ENCODE measurements around the gene COL18A1. TPM values are rescaled to one million over a fixed set of nuclear protein-coding genes. Genes with fewer than 3 reads are reported as not detected.
"Not testable (repeated sequence)": the region's sequence is repeated elsewhere in the genome, so short reads cannot be mapped to it uniquely, and the experiment has no call there.

Gene COL18A1
- total RNA-seq: 174 TPM

GRCh38 chr21:45404730-45405270, at the start of gene COL18A1:
TSS of gene COL18A1 (plus strand) at chr21:45405165. CDS start at chr21:45405231, 66 bp downstream.
- peak; percentile 81 for DNase-seq

DNA sequence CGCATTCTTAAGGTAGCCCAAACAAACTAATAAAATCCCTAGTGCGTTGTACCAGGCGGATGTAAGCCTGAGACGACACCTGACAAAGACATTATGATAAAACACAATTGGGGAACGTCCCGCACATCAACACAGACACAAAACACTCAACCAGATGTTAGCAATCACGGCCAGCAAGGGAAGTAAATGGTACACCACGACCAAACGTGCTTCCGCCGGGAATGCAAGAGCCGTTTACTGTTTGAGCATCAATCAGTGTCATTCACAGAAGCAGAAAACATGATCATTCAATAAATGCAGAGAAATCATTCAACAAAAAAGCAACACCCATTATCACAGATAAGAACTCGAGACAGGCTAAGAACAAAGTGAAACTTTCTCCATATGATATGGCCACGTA, 49.4 kb upstream of the COL18A1 start:
- DNase-seq: peak; percentile 58

DNA sequence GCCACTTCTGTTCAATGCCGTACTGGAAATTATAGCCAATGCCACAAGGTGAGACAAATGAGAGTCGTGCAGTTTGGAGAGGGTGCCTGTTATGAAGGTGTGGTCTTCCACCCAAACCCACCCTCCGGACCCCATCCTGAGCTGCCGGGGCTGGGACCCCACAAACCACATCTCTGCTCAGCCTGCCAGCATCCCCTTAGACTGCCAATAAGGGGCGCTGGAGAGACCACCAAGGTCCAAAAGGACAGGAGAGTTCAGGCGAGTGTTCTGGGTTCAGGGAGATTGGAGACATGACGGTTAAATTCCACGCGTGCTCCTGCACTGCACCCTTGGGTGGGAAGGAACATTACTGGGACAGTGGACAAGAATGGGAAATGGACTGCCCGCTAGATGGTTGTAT, 48.7 kb upstream of the COL18A1 start:
- DNase-seq: no peak

GRCh38 chr21:45356653-45357435, 48.1 kb upstream of the COL18A1 start:
- DNase-seq: no peak

DNA sequence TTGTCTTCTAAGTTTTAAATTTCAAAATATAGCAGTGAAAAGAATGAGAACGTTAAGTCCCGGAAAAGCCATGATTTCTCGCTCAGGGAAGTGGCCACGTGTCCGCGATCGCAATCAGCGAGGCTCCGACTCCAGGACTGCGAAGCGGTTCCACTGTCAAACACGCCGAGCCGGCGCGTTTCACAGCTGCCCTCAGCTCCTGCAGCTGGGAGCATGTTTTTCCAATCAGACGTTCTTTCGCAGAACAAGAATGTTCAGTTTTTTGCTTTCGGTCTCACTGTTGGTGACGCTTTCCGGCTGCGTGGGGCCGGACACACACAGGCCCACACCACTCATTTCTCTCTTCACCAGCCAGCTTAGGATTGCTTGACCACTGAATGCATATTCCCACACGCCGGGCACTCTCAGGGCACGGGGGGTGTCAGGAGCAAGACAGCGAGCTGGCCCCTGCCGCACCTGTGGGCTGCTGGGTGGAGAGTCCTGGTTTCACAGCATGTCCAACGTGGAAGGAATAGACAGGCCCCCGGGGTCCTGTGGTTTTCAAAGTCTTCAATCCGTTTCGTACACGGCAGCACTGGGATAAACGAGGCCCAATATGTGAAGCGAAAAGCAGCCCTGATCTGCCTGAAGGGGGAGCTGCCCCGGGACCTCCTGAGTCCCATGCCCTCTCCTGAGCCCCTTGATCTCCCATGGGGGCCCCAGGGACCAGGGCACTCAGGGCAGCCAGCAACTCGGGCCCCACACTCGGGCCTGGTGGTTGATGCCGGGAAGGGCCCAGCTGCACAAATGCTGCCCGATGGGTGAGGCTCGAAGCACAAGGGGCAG, 47.3 kb upstream of the COL18A1 start:
- peak; percentile 80 for DNase-seq

- no peak for DNase-seq
These were observed 46.7 kb upstream of the COL18A1 start for GRCh38 chr21:45358261-45358670.

GRCh38 chr21:45358711-45359310, 46.2 kb upstream of the COL18A1 start:
- DNase-seq: no peak

DNA sequence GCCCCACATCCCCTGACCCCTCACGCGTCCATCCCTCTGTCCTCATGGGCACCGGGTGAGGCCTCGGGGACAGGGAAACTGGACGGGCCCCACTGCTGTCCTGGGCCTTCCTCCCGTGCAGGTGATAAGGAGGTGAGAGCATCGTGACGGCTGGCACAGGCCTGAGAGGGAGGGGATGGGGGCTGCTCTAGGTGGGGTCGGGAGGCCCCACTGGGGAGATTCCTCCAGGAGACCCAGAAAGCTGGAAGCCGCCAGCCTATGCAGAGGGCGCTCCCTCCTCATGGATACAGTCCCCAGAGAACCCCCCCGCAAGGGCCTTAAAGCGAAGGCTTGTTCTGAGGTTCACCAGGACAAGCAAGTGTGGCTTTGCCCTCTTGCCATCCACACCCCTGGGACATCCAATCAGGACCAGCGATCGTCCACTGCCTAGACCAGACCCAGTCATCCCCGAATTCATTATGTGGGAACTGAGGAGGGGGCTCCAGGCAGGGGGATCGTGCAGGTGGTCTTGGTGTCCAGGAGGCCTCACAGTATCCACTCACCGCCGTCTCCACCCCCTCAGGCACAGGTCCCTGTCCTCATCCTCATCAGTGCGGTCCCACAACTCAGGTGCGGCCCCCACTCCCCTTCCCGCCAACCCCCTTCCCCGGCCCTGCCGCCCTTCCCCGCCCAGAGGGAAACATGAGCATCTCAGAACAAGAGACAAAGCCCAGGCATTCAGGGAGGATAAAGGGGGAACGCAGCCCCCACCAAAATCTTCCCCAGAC, 45.3 kb upstream of the COL18A1 start:
- DNase-seq: no peak

GRCh38 chr21:45361033-45361997, 43.6 kb upstream of the COL18A1 start:
- DNase-seq: no peak

- DNase-seq: no peak
These were observed 42.8 kb upstream of the COL18A1 start for GRCh38 chr21:45362077-45362747.

DNA sequence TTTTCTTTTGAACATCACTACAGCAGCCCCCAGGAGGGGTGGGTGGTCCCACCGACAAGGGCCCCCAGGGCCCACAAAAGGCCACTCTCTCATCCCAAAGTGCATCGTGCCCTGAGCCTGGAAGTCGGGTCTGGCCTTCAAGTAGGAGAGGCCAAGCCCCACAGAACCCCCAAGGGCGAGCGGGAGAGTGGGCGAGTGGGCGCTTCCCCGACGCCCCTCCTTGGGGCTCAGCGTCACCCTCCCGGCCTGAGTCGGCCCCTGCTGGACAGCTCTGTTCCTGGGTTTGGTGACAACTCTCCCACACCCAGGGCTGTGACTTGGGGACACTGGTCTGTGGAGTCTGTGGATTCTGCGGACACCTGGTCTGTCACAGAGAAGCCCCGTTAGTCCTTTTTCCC, 42.2 kb upstream of the COL18A1 start:
- DNase-seq: no peak

DNA sequence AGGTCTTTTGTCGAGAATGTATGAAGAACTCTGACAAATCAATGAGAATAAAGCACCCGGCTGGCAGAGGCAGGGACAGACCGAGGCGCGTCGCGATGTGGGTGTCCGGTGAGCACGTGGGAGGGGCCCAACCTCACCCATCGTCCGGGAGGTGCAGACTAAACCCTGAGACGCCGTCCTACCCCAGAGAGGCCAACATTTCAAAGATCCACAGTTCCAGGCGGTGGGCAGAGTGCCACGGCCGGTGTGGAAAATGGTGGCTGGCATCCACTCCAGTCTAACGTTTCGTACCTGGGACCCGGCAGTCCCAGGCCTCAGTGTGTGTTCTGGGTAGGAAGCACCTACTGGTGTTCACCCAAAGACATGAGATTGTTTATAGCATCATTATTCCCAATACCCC, 41.7 kb upstream of the COL18A1 start:
- not testable (repeated sequence) for DNase-seq

- DNase-seq: peak; percentile 91
These were observed 41.0 kb upstream of the COL18A1 start for GRCh38 chr21:45363921-45364467.

DNA sequence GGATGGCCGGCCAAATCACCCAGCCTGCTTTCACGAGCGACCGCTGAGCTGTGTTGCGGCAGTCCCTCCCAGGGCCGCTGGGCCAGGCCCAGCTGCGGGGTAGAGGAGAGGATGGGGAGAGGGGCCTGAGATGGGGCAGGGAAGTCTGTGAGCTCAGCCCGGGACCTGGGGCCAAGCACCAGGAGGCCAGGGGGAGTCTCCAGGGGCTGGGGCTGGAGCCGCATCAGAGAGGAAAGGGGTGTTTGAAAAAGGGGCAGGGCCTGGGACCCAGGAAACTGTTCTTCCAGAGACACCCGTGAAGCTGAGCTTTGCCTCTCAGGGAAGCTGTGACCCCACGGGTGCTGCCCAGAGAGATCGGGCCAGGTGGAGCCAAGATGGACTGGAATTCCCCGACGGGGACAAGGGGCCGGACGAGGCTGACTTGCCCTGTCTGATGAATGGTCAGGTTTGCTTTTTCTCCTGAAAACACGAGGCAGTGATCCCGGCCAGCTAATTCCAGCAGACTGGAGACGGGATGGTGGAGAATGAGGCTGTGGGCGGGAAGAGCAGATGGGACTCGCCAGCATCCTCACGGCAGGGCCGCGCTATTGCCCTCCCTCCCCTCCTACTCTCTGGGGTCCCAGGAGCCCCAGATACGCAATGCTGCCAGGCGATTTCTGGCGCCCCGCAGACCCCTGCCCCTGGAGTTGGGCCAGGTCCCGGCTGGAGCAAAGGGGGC, 40.3 kb upstream of the COL18A1 start:
- peak; percentile 79 for DNase-seq

DNA sequence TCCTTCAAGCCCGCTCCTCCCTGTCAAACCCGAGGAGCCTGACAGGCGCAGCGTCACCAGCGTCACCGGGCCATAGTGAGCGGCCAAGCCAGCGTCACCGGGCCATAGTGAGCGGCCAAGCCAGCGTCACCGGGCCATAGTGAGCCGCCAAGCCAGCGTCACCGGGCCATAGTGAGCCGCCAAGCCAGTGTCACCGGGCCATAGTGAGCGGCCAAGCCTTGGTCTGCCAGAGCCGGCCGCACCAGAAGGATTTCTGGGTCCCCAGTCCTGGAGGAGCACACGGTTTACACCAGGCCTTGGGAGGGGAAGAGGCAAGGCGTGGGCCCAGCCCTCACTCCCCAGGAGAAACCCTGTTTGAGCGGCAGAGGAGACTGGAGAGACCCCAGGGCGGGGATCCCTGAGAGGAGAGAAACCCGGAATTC, 39.8 kb upstream of the COL18A1 start:
- DNase-seq: no peak

GRCh38 chr21:45365608-45366241, 39.2 kb upstream of the COL18A1 start:
- DNase-seq: no peak

DNA sequence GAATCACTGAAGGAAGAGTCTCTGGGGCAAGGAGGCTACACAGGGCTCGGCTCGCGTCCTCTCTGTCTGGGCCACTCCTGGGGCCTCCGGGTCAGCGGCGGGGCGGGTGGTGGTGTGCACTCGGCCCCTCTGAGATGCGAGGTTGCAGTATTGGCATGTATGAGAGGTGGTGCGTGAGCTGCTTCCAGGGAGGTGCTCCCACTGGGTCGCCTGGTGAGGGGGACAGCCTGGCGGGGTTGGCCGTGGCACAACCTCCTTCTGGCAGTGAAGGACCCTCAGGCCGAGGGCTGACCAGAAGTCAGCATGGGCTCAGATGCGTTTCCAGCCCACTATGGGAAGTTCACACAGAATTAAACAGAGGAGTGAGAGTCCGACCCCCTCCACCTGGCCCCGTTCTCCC, 38.5 kb upstream of the COL18A1 start:
- DNase-seq: no peak

DNA sequence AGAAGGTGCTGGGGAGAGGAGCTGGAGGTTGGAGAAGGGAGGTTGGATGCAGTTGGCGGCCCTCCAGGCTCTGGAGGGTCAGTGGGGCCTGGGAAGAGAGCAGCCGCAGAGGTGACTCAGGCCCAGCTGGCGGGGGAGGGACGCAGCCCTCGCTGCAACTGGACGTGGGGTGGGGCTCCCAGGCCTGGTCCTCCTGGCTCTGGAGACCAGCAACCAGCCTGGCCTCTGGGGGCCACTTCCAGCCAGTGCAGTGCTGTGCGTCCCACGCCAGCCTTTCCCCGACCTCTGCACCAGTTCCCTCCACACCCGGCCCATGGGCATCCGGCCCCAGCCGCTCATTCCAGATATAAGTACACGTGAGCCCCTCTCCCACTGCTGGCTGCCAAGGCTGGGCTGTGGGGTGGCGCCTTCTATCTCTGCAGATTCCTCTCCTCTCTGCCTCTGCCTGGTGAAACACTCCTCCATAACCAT, 38.0 kb upstream of the COL18A1 start:
- no peak for DNase-seq
